ENCODE measurements around the gene NOL8. TPM values are rescaled to one million over a fixed set of nuclear protein-coding genes. Genes with fewer than 3 reads are reported as not detected.

The NOL8 gene
- total and polyA plus RNA-seq, 4 donors = 5.3 to 21.2 (median 12.8) TPM

GRCh38 chr9:92265154-92265553 lies 60.0 kb downstream of the NOL8 start:
- Histone ChIP-seq H3K27me3 (ENCODE audit: control insufficient read depth in 4 of 4, insufficient read depth in 4 of 4, low read length in 3 of 4) (no peaks in the 10 kb centered on the region), H3K4me1 (ENCODE audit: control insufficient read depth in 4 of 4, insufficient read depth in 4 of 4, low read length in 3 of 4) (no peaks in the 10 kb centered on the region), H3K9me3 (ENCODE audit: control insufficient read depth in 4 of 4, low read length in 3 of 4) (no peaks in the 10 kb centered on the region), H3K36me3 (ENCODE audit: control insufficient read depth in 4 of 4, insufficient read depth in 3 of 4, low read depth in 1 of 4, low read length in 3 of 4) (peaks cover 18 to 92% (median 72%) of the 10 kb centered on the region in 4 donors), H3K4me3 (ENCODE audit: low read depth in 1 of 3, low read length in 3 of 3) (no peak overlapping the region), H3K27ac (ENCODE audit: low read depth in 1 of 2, low read length in 2 of 2) (no peak overlapping the region), H3K9ac (ENCODE audit: low read depth in 1 of 2, low read length in 2 of 2) (no peak overlapping the region)
- 92% methylated on average over 3 of the region's 3 CpGs for WGBS
- no peak for TF ChIP-seq MAX (IDR thresholded peaks at IDR 0.05)
- no peak for TF ChIP-seq TAF1 (conservative IDR thresholded peaks at IDR 0.05)
- no peak for TF ChIP-seq NR2F2 (IDR thresholded peaks at IDR 0.05)
- no peak for TF ChIP-seq FOXA1 (IDR thresholded peaks at IDR 0.05)
- no peak for TF ChIP-seq HNF4A (conservative IDR thresholded peaks at IDR 0.05)
- no peak for TF ChIP-seq GABPA (IDR thresholded peaks at IDR 0.05 in 1 of 2, conservative IDR thresholded peaks at IDR 0.05 in 1 of 2)
- TF ChIP-seq FOXA2 (IDR thresholded peaks at IDR 0.05) = no peak
- no peak for TF ChIP-seq CTCF (IDR thresholded peaks at IDR 0.05; ENCODE audit: low read depth, low read length, missing input control)
- TF ChIP-seq JUND (IDR thresholded peaks at IDR 0.05) = no peak
- TF ChIP-seq REST (IDR thresholded peaks at IDR 0.05) = no peak
- no peak for TF ChIP-seq RXRA (IDR thresholded peaks at IDR 0.05)
- no peak for DNase-seq (ENCODE audit: low spot score)

GRCh38 chr9:92263131-92263530 lies 62.0 kb downstream of the NOL8 start:
- H3K9me3 ChIP-seq (ENCODE audit: control insufficient read depth in 4 of 4, low read length in 3 of 4) = no peaks in the 10 kb centered on the region
- H3K27me3 ChIP-seq (ENCODE audit: control insufficient read depth in 4 of 4, insufficient read depth in 4 of 4, low read length in 3 of 4) = no peaks in the 10 kb centered on the region
- DNase-seq (ENCODE audit: low spot score) = no peak
- H3K4me1 ChIP-seq (ENCODE audit: control insufficient read depth in 4 of 4, insufficient read depth in 4 of 4, low read length in 3 of 4) = no peaks in the 10 kb centered on the region
- H3K4me3 ChIP-seq (ENCODE audit: low read depth in 1 of 3, low read length in 3 of 3) = no peak overlapping the region
- H3K36me3 ChIP-seq (ENCODE audit: control insufficient read depth in 4 of 4, insufficient read depth in 3 of 4, low read depth in 1 of 4, low read length in 3 of 4) = peaks cover 14 to 92% (median 70%) of the 10 kb centered on the region in 4 donors
- no peak overlapping the region for H3K27ac ChIP-seq (ENCODE audit: low read depth in 1 of 2, low read length in 2 of 2)
- H3K9ac ChIP-seq (ENCODE audit: low read depth in 1 of 2, low read length in 2 of 2) = no peak overlapping the region
- no peak for TF ChIP-seq FOXA1 (IDR thresholded peaks at IDR 0.05)
- no peak for TF ChIP-seq REST (IDR thresholded peaks at IDR 0.05)
- TF ChIP-seq ATF3 (IDR thresholded peaks at IDR 0.05) = no peak
- no peak for TF ChIP-seq MAX (IDR thresholded peaks at IDR 0.05)
- TF ChIP-seq RAD21 (IDR thresholded peaks at IDR 0.05) = no peak
- 51% methylated on average over 1 of the region's 1 CpG for WGBS

All from liver (tissue), 9 donors.